ENCODE measurements around the gene GLT8D2.

The GLT8D2 gene

GRCh38 chr12:104049903-104050356 lies at the start of gene GLT8D2:
TSS of gene GLT8D2 (minus strand) at chr12:104050187. CDS start at chr12:104019648, 30,539 bp downstream.
- DNase-seq (ENCODE audit: low read depth), result peak; percentile 71

- no peak for DNase-seq (ENCODE audit: low read depth)
Observed at GRCh38 chr12:104097954-104098353, 48.0 kb upstream of the GLT8D2 start.

- no peak for DNase-seq (ENCODE audit: low read depth)
Observed at GRCh38 chr12:104095289-104095688, 45.3 kb upstream of the GLT8D2 start.

GRCh38 chr12:104094284-104094683 lies 44.3 kb upstream of the GLT8D2 start:
- peak; percentile 36 for DNase-seq (ENCODE audit: low read depth)

- DNase-seq (ENCODE audit: low read depth), result no peak
Observed at GRCh38 chr12:104091136-104091535, 41.1 kb upstream of the GLT8D2 start.

GRCh38 chr12:104090685-104091084 lies 40.7 kb upstream of the GLT8D2 start:
- peak; percentile 6 for DNase-seq (ENCODE audit: low read depth)

GRCh38 chr12:104083769-104084475 lies 33.9 kb upstream of the GLT8D2 start:
- DNase-seq (ENCODE audit: low read depth), result no peak

- no peak for DNase-seq (ENCODE audit: low read depth)
Observed at GRCh38 chr12:104080764-104081163, 30.8 kb upstream of the GLT8D2 start.

GRCh38 chr12:104079024-104079423 lies 29.0 kb upstream of the GLT8D2 start:
- DNase-seq (ENCODE audit: low read depth), result no peak

- DNase-seq (ENCODE audit: low read depth), result no peak
Observed at GRCh38 chr12:104073699-104074098, 23.7 kb upstream of the GLT8D2 start.

- no peak for DNase-seq (ENCODE audit: low read depth)
Observed at GRCh38 chr12:104072099-104072498, 22.1 kb upstream of the GLT8D2 start.

- peak; percentile 39 for DNase-seq (ENCODE audit: low read depth)
Observed at GRCh38 chr12:104064842-104065427, 14.9 kb upstream of the GLT8D2 start.

GRCh38 chr12:104064031-104064841 lies 14.2 kb upstream of the GLT8D2 start, which contains the start of gene HCFC2:
TSS of gene HCFC2 (plus strand) at chr12:104064531. CDS start at chr12:104064561, 30 bp downstream.
- peak; percentile 91 for DNase-seq (ENCODE audit: low read depth)

- no peak for DNase-seq (ENCODE audit: low read depth)
Observed at GRCh38 chr12:104063712-104064030, 13.7 kb upstream of the GLT8D2 start.

GRCh38 chr12:104060791-104061190 lies 10.8 kb upstream of the GLT8D2 start:
- DNase-seq (ENCODE audit: low read depth), result no peak

GRCh38 chr12:104059963-104060362 lies 10.0 kb upstream of the GLT8D2 start:
- no peak for DNase-seq (ENCODE audit: low read depth)

GRCh38 chr12:104058802-104059201 lies 8.8 kb upstream of the GLT8D2 start:
- no peak for DNase-seq (ENCODE audit: low read depth)

GRCh38 chr12:104057771-104058197 lies 7.8 kb upstream of the GLT8D2 start:
- DNase-seq (ENCODE audit: low read depth), result peak; percentile 56

- no peak for DNase-seq (ENCODE audit: low read depth)
Observed at GRCh38 chr12:104056419-104056972, 6.5 kb upstream of the GLT8D2 start.

- no peak for DNase-seq (ENCODE audit: low read depth)
Observed at GRCh38 chr12:104055686-104056388, 5.8 kb upstream of the GLT8D2 start.

- DNase-seq (ENCODE audit: low read depth), result no peak
Observed at GRCh38 chr12:104054681-104055346, 4.8 kb upstream of the GLT8D2 start.

All from ELR (cell line).